HG02610 (cell line): ENCODE measurements around the gene PLA2G3.

Source experiments
- ATAC-seq: cut with Tn5 transposase; IDR thresholded peaks from one replicate; pipeline ENCODE4 v1.9.1; 2021; ENCODE audit warnings: mild to moderate bottlenecking, moderate library complexity; ENCODE audit not compliant: unreplicated experiment

The PLA2G3 gene

DNA sequence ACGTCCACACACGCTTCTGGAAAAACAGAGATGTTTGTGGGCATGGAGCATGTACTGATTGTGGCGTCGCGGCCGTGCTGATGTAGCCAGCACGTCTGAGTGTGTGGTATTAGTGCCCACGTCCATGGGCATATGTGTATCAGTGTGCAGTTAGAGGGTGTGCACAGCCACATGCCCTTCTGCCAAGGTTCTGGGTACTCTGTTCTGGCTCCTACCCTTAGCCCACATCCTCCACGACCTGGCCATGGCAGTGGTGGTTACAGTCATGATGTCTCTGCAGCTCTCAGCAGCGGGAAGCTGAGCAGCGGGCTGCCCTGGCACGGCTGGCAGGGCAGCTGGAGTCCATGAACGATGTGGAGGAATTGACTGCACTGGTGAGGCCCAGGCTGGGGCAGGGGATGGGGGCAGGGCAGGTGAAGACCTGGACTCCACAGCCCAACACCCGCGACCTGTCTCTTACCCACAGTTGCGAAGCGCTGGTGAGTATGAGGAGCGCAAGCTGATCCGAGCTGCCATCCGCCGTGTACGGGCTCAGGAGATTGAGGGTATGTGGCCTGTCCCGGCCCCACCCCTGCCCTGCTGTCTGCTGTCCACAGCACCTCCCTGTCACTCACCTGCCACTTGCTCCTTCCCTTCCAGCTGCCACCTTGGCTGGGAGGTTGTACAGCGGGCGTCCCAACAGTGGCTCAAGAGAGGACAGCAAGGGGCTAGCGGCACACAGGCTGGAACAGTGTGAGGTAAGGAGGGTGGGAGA lies 51.9 kb downstream of the PLA2G3 start:
- ATAC-seq: no peak

DNA sequence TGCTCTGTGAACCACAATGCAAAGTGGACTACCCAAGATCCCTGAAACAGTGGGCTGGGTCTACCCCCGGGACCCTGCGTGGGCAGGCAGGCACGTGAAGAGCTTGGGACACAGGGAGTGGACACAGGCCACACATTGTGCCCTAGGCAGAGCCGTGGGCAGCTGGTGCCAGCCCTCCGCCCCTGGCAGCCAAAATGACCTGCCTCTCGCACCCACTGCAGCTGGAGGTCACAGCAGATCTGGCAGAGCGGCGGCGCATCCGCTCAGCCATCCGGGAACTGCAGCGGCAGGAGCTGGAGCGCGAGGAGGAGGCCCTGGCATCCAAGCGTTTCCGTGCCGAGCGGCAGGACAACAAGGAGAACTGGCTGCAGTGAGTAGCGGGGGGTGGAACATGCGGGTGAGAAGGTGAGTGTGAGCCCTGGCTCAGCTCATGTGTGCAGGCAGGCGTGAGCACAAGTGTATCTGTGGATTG lies 52.5 kb downstream of the PLA2G3 start:
- ATAC-seq: no peak

DNA sequence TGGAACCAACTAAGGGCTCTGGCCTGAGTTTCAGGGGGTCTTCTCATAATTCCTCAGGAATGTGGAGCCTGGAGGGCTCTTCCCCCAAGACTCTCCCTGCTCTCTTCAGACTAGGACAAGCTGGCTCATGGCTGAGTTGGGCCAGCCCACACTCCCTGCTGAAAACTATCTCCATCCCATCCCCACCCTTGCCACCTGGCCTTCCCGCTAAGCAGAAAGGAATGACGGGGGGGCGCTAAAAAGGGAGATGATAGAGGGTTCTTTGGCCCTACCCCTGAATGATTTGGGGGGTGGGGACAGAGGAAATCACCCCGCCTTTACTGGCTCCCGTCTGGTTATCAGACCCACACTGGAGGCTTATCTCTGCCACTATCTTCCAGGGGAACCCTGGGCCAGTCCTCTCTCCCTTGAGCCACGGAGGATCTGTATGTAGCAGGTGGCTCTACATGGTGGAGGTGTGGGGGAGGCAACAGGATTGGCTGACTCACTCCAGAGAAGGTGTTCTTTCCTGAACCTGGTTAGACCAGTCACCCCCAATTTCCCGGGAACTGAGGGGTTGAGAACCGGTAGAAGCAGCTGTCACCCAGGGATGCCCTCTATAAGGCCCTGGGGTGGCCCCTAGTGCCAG lies 53.5 kb downstream of the PLA2G3 start:
- ATAC-seq: no peak

DNA sequence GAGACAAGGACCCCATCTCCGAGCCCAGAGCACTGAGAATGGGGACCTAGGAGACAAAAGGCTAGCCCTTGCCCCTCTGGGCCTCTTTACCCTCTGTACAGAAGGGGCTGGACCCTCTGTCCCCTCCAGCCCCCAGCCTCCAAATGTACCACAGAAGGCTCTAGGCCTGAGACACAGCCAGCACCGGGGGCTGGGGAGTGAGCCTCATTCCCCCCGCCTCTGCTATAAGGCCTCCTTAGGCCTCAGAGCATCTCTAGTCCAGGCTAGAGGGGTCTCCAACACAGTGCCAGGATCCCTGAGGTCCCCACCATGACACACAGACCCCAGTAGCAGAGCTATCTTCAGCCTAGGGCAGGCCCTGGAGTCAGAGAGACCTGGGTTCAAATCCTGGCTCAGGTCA lies 54.4 kb downstream of the PLA2G3 start:
- ATAC-seq: no peak

DNA sequence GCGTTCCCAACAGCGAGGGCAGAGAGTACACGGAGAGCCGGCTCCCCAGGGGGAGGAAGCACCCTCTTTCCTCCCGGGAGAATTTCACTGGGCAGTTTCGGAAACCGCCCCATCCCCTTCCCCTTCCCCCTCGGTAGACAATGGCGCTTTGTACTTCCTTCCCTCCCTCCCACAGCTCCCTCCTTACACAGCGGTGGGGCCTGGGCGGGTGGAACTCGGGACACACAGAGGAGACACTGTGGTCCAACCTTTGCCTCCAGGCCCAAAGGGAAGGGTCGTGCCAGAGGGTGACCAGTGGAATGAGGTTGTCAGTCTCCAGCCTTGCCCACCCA lies 54.8 kb downstream of the PLA2G3 start:
- no peak for ATAC-seq

DNA sequence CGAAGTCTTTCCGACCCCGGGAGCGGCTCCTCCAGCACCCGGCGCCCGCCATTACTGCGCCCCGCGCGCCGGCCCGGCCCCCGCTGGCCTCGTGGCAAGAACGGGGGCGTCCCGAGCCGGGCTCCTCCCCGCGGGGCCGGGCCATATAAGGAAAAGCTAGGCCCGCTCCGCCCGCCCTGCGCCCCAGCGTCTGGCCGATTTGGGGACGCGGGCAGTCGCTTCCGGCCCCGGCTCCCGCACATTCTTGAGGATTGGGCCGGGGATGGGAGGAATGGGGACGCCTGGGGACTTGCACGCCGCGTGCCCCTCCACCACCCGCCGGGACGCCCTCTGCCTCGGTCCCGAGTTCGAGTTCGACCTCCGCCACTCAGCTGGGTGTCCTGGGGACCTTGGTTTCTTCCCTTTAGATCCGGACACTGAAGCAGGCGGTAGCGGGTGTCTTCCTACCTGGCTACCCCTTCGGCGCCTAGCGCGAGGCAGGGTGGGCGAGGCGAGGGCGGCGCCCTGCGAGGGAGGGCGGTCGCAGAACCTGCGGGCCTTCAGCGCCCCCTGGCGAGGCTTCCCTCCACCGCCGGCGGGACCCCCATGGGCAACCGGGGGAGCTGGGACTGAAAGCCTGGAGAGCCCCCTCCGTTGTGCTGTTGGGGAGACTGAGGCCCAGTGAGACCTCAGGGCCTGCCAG lies 55.4 kb downstream of the PLA2G3 start:
- peak; percentile 70 for ATAC-seq
